K562 (cell line): Measurements from ENCODE around the gene PRKCE. TPM values are rescaled to one million over a fixed set of nuclear protein-coding genes. Genes with fewer than 3 reads are reported as not detected.

Experiments
- ATAC-seq: fragments of 200-7000 bp; cut with Tn5 transposase; 3 replicates; pipeline ENCODE4 v1.9.1; 2020; ENCODE audit warnings: moderate library complexity
- BruUV-seq: library from RNA; stranded (reverse); fragments of 400-500 nt; replicated peaks from 2 replicates; lab custom pipeline; 2021; lab: Mats Ljungman, UMichigan
- CTCF ChIA-PET: fragments of 300-600 bp; formaldehyde crosslinking; extraction: SDS; loops from one replicate; lab custom pipeline; 2021; ENCODE audit warnings: low intra/inter-chr PET ratio; lab: Yijun Ruan, JAX
- POLR2A ChIA-PET: fragments of 300-600, 350-650 bp; sonication (Branson Sonifier 250); formaldehyde crosslinking; extraction: SDS; loops from one replicate; lab custom pipeline; 2021; ENCODE audit warnings: antibody characterized with exemption, inconsistent platforms; lab: Yijun Ruan, JAX
- DNase-seq, 4 experiments: peaks; one replicate each; pipeline versions ENCODE4 v3.0.0 to v3.0.0-alpha.2; 2011 to 2018; ENCODE audit warnings: low spot score in 3 of 4, mixed read lengths in 3 of 4; ENCODE audit errors: extremely low read depth in 1 of 4
- FAIRE-seq: peaks from 2 replicates; lab custom pipeline; 2011; peaks lifted over from hg19 to GRCh38; lab: Jason Lieb, UNC
- H2AFZ ChIP-seq: 2 replicates; pipeline ENCODE4 v1.6.0; 2011; ENCODE audit warnings: low read depth, low read length, control low read depth, inconsistent platforms
- H3K27ac ChIP-seq: fragments of 200-600 bp; 3 replicates; pipeline ENCODE4 v1.8.0; 2011; ENCODE audit warnings: low read depth, mild to moderate bottlenecking, control low read depth, inconsistent platforms, low read length, moderate library complexity, mixed read lengths; ENCODE audit errors: extremely low read depth
- H3K27me3 ChIP-seq, 2 experiments: fragments of 300-600 bp in 1 of 2; 2 replicates in 1 of 2; 3 replicates in 1 of 2; pipeline versions ENCODE4 v1.6.0 to v1.8.0; 2011; ENCODE audit warnings: inconsistent platforms in 2 of 2, low read length in 2 of 2, mild to moderate bottlenecking in 1 of 2, mixed read lengths in 1 of 2, moderate library complexity in 1 of 2; ENCODE audit not compliant: control insufficient read depth in 2 of 2, insufficient read depth in 2 of 2
- H3K36me3 ChIP-seq: fragments of 300-600 bp; 3 replicates; pipeline ENCODE4 v1.8.0; 2011; ENCODE audit warnings: mild to moderate bottlenecking, low read length, inconsistent platforms; ENCODE audit not compliant: control insufficient read depth, insufficient read depth
- H3K4me1 ChIP-seq, 2 experiments: fragments of 200-600 bp in 1 of 2; replicated peaks in 1 of 2; 2 replicates in 1 of 2; 3 replicates in 1 of 2; pipeline versions ENCODE4 v1.5.1 to v1.8.0; 2011; ENCODE audit warnings: inconsistent platforms in 2 of 2, low read length in 2 of 2, mild to moderate bottlenecking in 1 of 2, mixed read lengths in 1 of 2, moderate library complexity in 1 of 2; ENCODE audit not compliant: control insufficient read depth in 2 of 2, insufficient read depth in 2 of 2
- H3K4me2 ChIP-seq: 2 replicates; pipeline ENCODE4 v1.6.1; 2011; ENCODE audit warnings: low read length, control low read depth, inconsistent platforms, mixed read lengths; ENCODE audit not compliant: insufficient read depth
- H3K4me3 ChIP-seq: fragments of 200-600 bp; sonication (generic), shearing (Covaris generic); 2 replicates; pipeline ENCODE4 v1.5.1; 2016; ENCODE audit warnings: control low read depth, inconsistent platforms
- H3K79me2 ChIP-seq: fragments of 200-600 bp; 3 replicates; pipeline ENCODE4 v1.8.0; 2011; ENCODE audit warnings: low read length, inconsistent platforms; ENCODE audit not compliant: control insufficient read depth, insufficient read depth
- H3K9ac ChIP-seq, 2 experiments: 2 replicates each; pipeline versions ENCODE4 v1.6.0 to v1.6.1; 2011; ENCODE audit warnings: low read depth in 2 of 2, low read length in 2 of 2, control low read depth in 1 of 2, inconsistent platforms in 1 of 2, mild to moderate bottlenecking in 1 of 2, mixed read lengths in 1 of 2; ENCODE audit not compliant: insufficient read depth in 1 of 2
- H3K9me1 ChIP-seq: one replicate; pipeline ENCODE4 v1.6.0; 2011; ENCODE audit warnings: inconsistent platforms, mild to moderate bottlenecking, low read length, moderate library complexity; ENCODE audit not compliant: control insufficient read depth, insufficient read depth
- H3K9me3 ChIP-seq: replicated peaks from 2 replicates; pipeline ENCODE4 v1.5.1; 2011; ENCODE audit warnings: low read depth, low read length, inconsistent platforms; ENCODE audit not compliant: control insufficient read depth, insufficient read depth
- H4K20me1 ChIP-seq: replicated peaks from 2 replicates; pipeline ENCODE4 v1.6.1; 2011; ENCODE audit warnings: low read length, inconsistent platforms, mixed read lengths; ENCODE audit not compliant: control insufficient read depth, insufficient read depth
- KDM5B ChIP-seq: fragments of 200-600 bp; sonication (generic); IDR thresholded peaks from 2 replicates; pipeline ENCODE4 v1.6.1; 2012; ENCODE audit warnings: low read depth, mild to moderate bottlenecking, moderate library complexity, low read length, control low read depth, inconsistent platforms; ENCODE audit not compliant: insufficient replicate concordance
- KLF13 ChIP-seq: fragments of 450-650 bp; IDR thresholded peaks from 2 replicates; pipeline ENCODE4 v1.6.1; 2016; ENCODE audit warnings: missing genetic modification characterization, low read depth, mild to moderate bottlenecking, missing compliant biosample characterization, moderate library complexity, borderline replicate concordance
- KLF6 ChIP-seq: fragments of 250-450 bp; sonication (Bioruptor Pico); IDR thresholded peaks from 2 replicates; pipeline ENCODE4 v1.4.0; 2020; ENCODE audit warnings: mild to moderate bottlenecking, moderate library complexity, borderline replicate concordance
- MTF1 ChIP-seq: fragments of 250-450 bp; sonication (Bioruptor Pico); IDR thresholded peaks from 2 replicates; pipeline ENCODE4 v1.9.0; 2021; ENCODE audit warnings: moderate library complexity, mild to moderate bottlenecking, inconsistent platforms, borderline replicate concordance
- NR0B1 ChIP-seq: fragments of 450-650 bp; IDR thresholded peaks from one replicate; pipeline ENCODE4 v1.6.1; 2018; ENCODE audit warnings: mild to moderate bottlenecking, moderate library complexity; ENCODE audit not compliant: partially characterized antibody
- PCBP2 ChIP-seq: fragments of 200-400 bp; formaldehyde crosslinking; IDR thresholded peaks from 2 replicates; pipeline ENCODE4 v1.6.1; 2018; ENCODE audit warnings: low read length, low read depth, mild to moderate bottlenecking, moderate library complexity; ENCODE audit not compliant: poor library complexity, severe bottlenecking
- SMAD4 ChIP-seq: fragments of 250-450 bp; sonication (Bioruptor Pico); conservative IDR thresholded peaks from 2 replicates; pipeline ENCODE4 v1.8.0; 2021; ENCODE audit warnings: inconsistent platforms, mild to moderate bottlenecking, moderate library complexity
- TEAD1 ChIP-seq, 2 experiments: fragments of 450-650 bp in 1 of 2; sonication (generic) in 1 of 2; formaldehyde crosslinking; IDR thresholded peaks; 2 replicates each; pipeline versions ENCODE4 v1.4.0 to v1.8.0; 2020 to 2022; ENCODE audit warnings: mild to moderate bottlenecking in 2 of 2, missing genetic modification reagents in 1 of 2
- THAP7 ChIP-seq: fragments of 250-450 bp; sonication (Bioruptor Pico); IDR thresholded peaks from 2 replicates; pipeline ENCODE4 v1.5.0; 2021
- XRCC4 ChIP-seq: IDR thresholded peaks from one replicate; pipeline ENCODE4 v1.6.1; 2011; ENCODE audit not compliant: insufficient read depth, insufficient read length; ENCODE audit errors: extremely low read depth
- WGBS: fragments of 100-300 bp; shearing (Covaris generic); methylation state at CpG from one replicate; pipeline ENCODE4 v1.1.6; 2016; ENCODE audit warnings: low coverage, mixed read lengths; ENCODE audit not compliant: insufficient coverage; ENCODE audit errors: missing lambda C conversion rate; 5-methylcytosine and 5-hydroxymethylcytosine counted together
- in situ Hi-C: fragments of 300-500 bp; cut with MboI; formaldehyde crosslinking; loops from 4 replicates; pipeline ENCODE4 v1.15.0; 2018; ENCODE audit warnings: inconsistent platforms, mixed read lengths
- intact Hi-C: fragments of 100-400 bp; cut with micrococcal nuclease; formaldehyde crosslinking; loops from 2 replicates; pipeline ENCODE4 v1.14.2; 2022
- polyA plus RNA-seq, 8 experiments: library from polyadenylated mRNA; depleted of rRNA in 4 of 8; stranded (reverse) in 5 of 8; unstranded in 3 of 8; fragments of >200 nt; fragmentation: Nextera tagmentation in 2 of 8; fragmentation: Illumina TruSeq in 1 of 8; extraction: Ambion mirVana in 2 of 8; extraction: Trizol in 1 of 8; gene quantifications; 2 replicates each; pipeline versions ENCODE4 v1.2.1 to v1.2.3, GENCODE V29; 2011 to 2014; ENCODE audit warnings: inconsistent platforms in 1 of 8, missing spikeins in 1 of 8
- total RNA-seq, 7 experiments: library from RNA; depleted of rRNA in 6 of 7; stranded (reverse); fragments of >200 nt in 6 of 7; fragmentation: Illumina TruSeq in 2 of 7; extraction: Trizol in 2 of 7; gene quantifications; 2 replicates each; pipeline versions ENCODE4 v1.2.1 to v1.2.3, GENCODE V29; 2011 to 2021; ENCODE audit warnings: low replicate concordance in 1 of 7

The PRKCE gene
- total and polyA plus RNA-seq, 9 of the 15 experiments (the other 6 are each of a cell fraction or from before 2014, with no cell fraction given): 0.06 to 1.0 (median 0.22) TPM; not detected in 1

GRCh38 chr2:45661828-45662227 is 10.4 kb downstream of the PRKCE start:
- TF ChIP-seq KLF6 (CRISPR knock-in tag): no peak
- no peak for TF ChIP-seq SMAD4 (CRISPR knock-in tag)
- TF ChIP-seq PCBP2: no peak
- TF ChIP-seq THAP7 (CRISPR knock-in tag): no peak
- TF ChIP-seq KDM5B: no peak
- TF ChIP-seq MTF1 (CRISPR knock-in tag): no peak
- TF ChIP-seq TEAD1 (CRISPR knock-in tag; IDR thresholded peaks at IDR 0.05): no peak
- TF ChIP-seq XRCC4: no peak
- no peak for TF ChIP-seq KLF13 (tag)
- no peak for TF ChIP-seq NR0B1
- TF ChIP-seq, all 486 proteins: peak for 0
- Histone ChIP-seq H4K20me1 (no peaks in the 10 kb centered on the region), H3K79me2 (no peaks in the 10 kb centered on the region), H3K4me3 (no peak overlapping the region), H3K4me1 (no peaks in the 10 kb centered on the region), H3K9me1 (no peaks in the 10 kb centered on the region), H3K4me2 (no peak overlapping the region), H3K9ac (no peak overlapping the region), H3K27ac (no peak overlapping the region), H2AFZ (no peak overlapping the region), H3K27me3 (peaks cover 16 to 24% of the 10 kb centered on the region in 2 experiments), H3K36me3 (no peaks in the 10 kb centered on the region), H3K9me3 (no peaks in the 10 kb centered on the region)
- intact Hi-C loops: no loop called here
- in situ Hi-C loops: no loop called here
- DNase-seq: no peak
- ATAC-seq: no peak
- POLR2A ChIA-PET: interaction anchor here (0.7 to 1.0 kb wide), 2 partner anchors 11 to 1621 kb away, joined by 3 read pairs; no protein-coding TSS in a partner anchor
- CTCF ChIA-PET: no interaction called here
- 4% methylated on average over 2 of the region's 2 CpGs for WGBS
- BruUV-seq: no TSS peak
- FAIRE-seq: no peak
